Midbrain (tissue), 1 donor: Measurements from ENCODE around the gene TTR.

Experiments used
- DNase-seq: peaks from one replicate; lab custom pipeline; 2025; lab: John Stamatoyannopoulos, UW

TTR gene

GRCh38 chr18:31579375-31579774 is 12.3 kb upstream of the TTR start:
- DNase-seq = no peak

- no peak for DNase-seq
Measured at GRCh38 chr18:31581498-31582197, 10.0 kb upstream of the TTR start.

GRCh38 chr18:31583185-31583854 is 8.4 kb upstream of the TTR start:
- DNase-seq = no peak

- no peak for DNase-seq
Measured at GRCh38 chr18:31585991-31586390, 5.7 kb upstream of the TTR start.

- DNase-seq = no peak
Measured at GRCh38 chr18:31586616-31587015, 5.1 kb upstream of the TTR start.

- DNase-seq = no peak
Measured at GRCh38 chr18:31587529-31587928, 4.1 kb upstream of the TTR start.

- DNase-seq = no peak
Measured at GRCh38 chr18:31590570-31590969, 1.1 kb upstream of the TTR start.

- no peak for DNase-seq
Measured at GRCh38 chr18:31591113-31591512, 564 bp upstream of the TTR start.

- no peak for DNase-seq
Measured at GRCh38 chr18:31592506-31593157, 955 bp downstream of the TTR start.

- DNase-seq = no peak
Measured at GRCh38 chr18:31595121-31595771, 3.6 kb downstream of the TTR start.

GRCh38 chr18:31596081-31596872 is 4.6 kb downstream of the TTR start:
- DNase-seq = no peak

- DNase-seq = no peak
Measured at GRCh38 chr18:31598021-31598805, 6.5 kb downstream of the TTR start.

GRCh38 chr18:31603315-31603714 is 11.6 kb downstream of the TTR start:
- DNase-seq = no peak

GRCh38 chr18:31606265-31606664 is 14.6 kb downstream of the TTR start:
- no peak for DNase-seq

- no peak for DNase-seq
Measured at GRCh38 chr18:31607384-31607783, 15.7 kb downstream of the TTR start.

GRCh38 chr18:31609886-31610285 is 18.2 kb downstream of the TTR start:
- no peak for DNase-seq

- DNase-seq = no peak
Measured at GRCh38 chr18:31610286-31611205, 18.9 kb downstream of the TTR start.

- DNase-seq = no peak
Measured at GRCh38 chr18:31611511-31611910, 19.8 kb downstream of the TTR start.

- no peak for DNase-seq
Measured at GRCh38 chr18:31612124-31612523, 20.4 kb downstream of the TTR start.

GRCh38 chr18:31614044-31614443 is 22.4 kb downstream of the TTR start:
- DNase-seq = no peak
